ENCODE measurements around the gene SLC7A14. TPM values are rescaled to one million over a fixed set of nuclear protein-coding genes. Genes with fewer than 3 reads are reported as not detected.
A peak's percentile ranks its signal among the peaks of the same experiment; 100 is the strongest.

Gene SLC7A14
- polyA plus RNA-seq, 5 donors = 0.01 to 0.50 (median 0.35) TPM

GRCh38 chr3:170428095-170428494, 157.8 kb downstream of the SLC7A14 start:
- no peak for DNase-seq

- no peak for DNase-seq
Observed at GRCh38 chr3:170426240-170426797, 159.6 kb downstream of the SLC7A14 start.

DNA sequence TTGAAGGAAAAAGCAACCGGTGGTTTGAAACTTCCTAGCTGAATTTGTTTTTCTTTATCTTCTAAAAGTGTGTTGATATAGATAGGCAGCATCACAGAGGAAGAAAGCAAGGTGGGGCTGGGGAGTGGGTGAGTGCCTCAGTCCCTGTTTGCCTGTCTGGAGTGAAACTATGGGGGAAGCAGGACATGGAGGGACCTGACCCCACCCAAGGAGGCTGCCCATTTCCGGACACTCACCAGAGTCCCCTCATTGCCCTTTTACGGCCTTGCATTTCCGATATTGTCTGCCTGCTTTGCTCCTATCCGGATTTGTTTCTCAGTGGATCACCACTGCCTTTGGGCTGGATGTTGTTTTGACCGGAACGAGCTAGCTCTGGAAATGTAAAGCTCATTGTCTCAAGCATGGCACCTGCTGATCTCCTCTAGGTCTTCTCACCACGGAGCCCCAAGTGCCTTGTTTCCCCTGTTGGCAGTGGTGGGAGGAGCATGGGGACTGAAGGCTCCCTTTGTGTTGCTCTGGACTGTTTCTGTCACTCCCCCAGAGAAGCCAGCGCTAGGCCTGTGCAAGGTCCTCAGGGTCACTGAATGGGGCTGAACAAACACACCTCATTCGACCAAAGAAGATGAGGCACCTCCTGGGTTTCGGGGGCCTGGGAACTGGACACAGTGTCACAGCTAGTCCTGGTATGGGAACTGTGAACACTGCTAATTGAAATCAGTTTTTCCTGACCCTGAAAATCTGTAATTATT, 160.2 kb downstream of the SLC7A14 start:
- DNase-seq = no peak

DNA sequence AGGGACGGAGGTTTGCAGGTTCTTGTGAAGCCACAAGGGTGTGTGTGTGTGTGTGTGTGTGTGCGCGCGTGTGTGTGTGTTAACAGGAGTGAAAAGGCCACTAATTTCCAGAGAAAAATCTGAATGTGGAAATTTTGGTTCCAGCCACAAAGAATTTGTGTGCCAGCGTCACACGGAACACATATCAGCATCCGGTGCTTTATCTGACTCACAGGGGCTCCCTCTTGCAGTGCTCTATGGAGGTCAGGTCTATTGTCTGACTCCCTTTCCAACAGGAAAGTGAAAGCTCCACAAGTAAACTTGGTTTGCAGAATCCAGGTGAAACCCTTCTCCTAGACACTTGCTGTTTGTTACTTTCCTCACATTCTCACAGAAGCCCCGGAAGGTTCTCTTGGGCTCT, 161.0 kb downstream of the SLC7A14 start:
- no peak for DNase-seq

- no peak for DNase-seq
Observed at GRCh38 chr3:170423001-170423615, 162.8 kb downstream of the SLC7A14 start.

GRCh38 chr3:170421758-170422157, 164.1 kb downstream of the SLC7A14 start:
- no peak for DNase-seq

DNA sequence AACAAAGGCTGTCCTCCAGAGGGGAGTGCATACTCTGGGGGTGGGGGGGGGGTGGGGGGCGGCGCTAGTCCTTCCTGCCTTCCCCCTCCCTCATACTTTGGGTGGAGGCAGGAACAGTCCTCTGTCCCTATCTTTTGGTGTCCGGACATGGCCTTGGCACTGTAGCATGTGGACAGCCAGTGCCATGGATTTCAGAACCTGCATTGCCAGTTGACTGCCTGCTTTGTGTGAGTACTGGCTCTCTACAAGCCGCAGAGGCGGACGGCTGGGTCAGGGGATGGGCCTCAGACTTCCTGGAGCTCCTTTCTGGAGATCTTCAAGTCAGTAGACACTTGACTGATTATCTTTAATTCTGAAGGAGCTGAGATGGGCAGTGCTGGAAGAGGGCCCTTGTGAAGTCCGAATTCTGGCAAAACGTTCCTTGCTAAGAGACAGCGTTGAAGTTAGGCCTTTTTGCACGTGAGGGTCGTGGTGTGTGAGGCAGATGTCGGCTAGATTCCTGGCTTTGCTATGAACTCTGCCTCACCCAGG, 164.7 kb downstream of the SLC7A14 start:
- peak in 1 of 2 donors; percentile 14 for DNase-seq

DNA sequence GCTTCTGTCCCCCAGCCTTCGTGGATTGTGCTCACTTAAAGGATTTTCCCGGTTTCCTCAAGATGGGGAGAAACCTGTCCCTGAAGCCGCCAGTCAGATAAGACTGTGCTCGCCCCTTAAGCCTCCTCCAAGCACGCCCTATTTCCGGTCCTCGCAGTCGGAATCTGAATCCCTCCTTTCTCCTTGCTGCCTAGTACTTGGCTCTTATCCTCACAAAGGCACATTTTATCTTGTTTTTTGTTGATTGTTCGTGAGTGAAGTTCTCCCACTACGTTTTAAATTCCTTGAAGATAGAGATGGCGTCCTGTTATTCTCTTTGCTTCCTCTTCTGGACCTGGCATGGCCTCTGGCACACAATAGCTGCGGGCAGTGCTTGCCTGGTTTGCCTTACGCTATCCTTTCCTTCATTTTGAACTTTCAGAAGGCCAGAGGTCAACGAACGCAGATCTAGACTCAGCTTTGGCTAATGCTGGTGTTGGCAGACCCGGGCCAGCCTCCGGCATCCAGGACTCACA, 165.5 kb downstream of the SLC7A14 start:
- DNase-seq = peak in 1 of 2 donors; percentile 11

GRCh38 chr3:170419557-170420087, 166.3 kb downstream of the SLC7A14 start:
- DNase-seq = peak in 1 of 2 donors; percentile 10

- peak in 1 of 2 donors; percentile 31 for DNase-seq
Observed at GRCh38 chr3:170418422-170419398, 167.2 kb downstream of the SLC7A14 start, which contains the start of gene CLDN11. Gene CLDN11, plus strand, starts transcription at chr3:170418868. Its CDS starts 199 bp downstream, at chr3:170419067.

- no peak for DNase-seq
Observed at GRCh38 chr3:170417090-170417489, 168.8 kb downstream of the SLC7A14 start.

DNA sequence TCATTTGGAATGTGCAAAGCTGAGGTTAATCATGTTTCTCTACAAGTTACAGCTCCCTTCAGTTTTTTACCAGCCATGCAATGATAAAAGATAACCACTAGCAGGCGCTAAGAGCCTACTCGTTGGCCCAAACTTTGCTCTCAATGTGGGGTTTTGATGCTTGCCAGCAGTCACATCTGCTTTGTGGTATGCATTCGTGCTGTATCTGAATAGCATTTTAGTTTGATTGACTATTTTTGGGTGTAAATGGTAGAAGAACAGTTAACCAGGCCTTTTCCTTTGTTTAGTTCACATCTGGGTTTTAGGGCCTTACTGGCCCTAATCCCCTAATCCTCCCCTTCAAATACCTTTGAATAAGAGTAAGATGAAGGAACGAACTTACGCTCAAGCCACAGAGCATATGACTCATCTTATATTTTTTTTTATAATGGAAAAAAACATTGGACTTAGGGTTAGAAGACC, 171.6 kb downstream of the SLC7A14 start:
- peak; percentile 62 to 63 for DNase-seq

DNA sequence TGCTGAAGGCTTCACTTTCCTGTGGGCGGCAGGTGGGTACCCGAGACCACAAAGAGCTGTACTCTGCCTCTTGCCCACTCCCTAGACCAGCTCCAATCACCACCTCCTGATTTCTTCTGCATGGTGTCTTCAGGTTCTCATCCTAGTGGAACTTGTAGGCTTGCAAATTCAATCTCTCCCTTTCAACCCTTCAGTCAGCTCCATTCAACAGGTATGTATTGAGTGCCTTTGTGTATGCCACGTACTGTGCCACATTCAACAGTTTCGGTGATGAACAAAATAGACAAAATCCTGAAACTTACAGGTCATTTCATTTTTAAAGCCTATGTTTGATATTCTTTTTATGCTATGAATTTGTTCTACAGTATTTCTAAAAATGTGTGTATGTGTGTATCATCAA, 172.6 kb downstream of the SLC7A14 start:
- no peak for DNase-seq

- DNase-seq = no peak
Observed at GRCh38 chr3:170410428-170411029, 175.3 kb downstream of the SLC7A14 start.

Other genes starting within 250 kb of the SLC7A14 start
- gene SKIL, start 228.4 kb downstream of the SLC7A14 start, polyA plus RNA-seq (ENCODE audit: insufficient read depth in 1 of 5, insufficient read length in 5 of 5, low replicate concordance in 1 of 5) = 10 to 100 TPM; 32.4 to 58.9 (median 54.2) TPM
- 1 to 10 TPM; 6.0 to 9.7 (median 7.6) TPM for gene CLDN11, start 167.2 kb downstream of the SLC7A14 start, polyA plus RNA-seq (ENCODE audit: insufficient read depth in 1 of 5, insufficient read length in 5 of 5, low replicate concordance in 1 of 5)

Measured in right lung (tissue), 5 donors.